ENCODE data around the gene CISD2. TPM values are rescaled to one million over a fixed set of nuclear protein-coding genes. Genes with fewer than 3 reads are reported as not detected.

The CISD2 gene
- total and polyA plus RNA-seq, 2 of the 4 experiments (the other 2 are of a cell fraction): 7.0 to 14.4 TPM

DNA sequence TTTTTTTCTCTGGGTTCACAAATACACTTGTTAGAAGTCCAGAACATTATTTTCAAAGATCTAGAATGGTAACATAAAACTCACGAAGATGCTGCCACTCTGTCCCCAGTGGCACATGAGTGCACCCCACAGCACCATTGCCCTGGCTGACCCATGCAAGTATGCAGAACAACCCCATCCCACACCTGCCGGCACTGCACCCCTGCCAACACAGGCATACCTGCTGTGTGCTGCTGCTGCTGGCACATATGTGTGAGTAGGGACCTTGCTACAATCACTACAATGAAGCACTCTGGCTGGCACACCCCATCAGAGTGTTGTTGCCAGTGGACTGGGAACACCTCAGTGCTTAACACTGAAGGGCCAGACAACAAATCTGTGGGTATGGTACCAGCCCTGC is 66.9 kb downstream of the CISD2 start:
- Histone ChIP-seq H3K27ac (ENCODE audit: insufficient read depth, low read length) (no peak overlapping the region), H3K4ac (ENCODE audit: low read depth, low read length) (no peak overlapping the region), H3K14ac (replicated peaks; ENCODE audit: low read depth, low read length) (no peak overlapping the region), H2BK15ac (ENCODE audit: low read depth, low read length) (no peak overlapping the region), H3K27me3 (ENCODE audit: control insufficient read depth, insufficient read depth, low read length) (no peaks in the 10 kb centered on the region), H3K9me1 (ENCODE audit: insufficient read depth, low read length) (no peaks in the 10 kb centered on the region), H3K4me3 (ENCODE audit: insufficient read depth, low read depth, low read length) (no peak overlapping the region), H3K4me1 (ENCODE audit: control insufficient read depth, insufficient read depth, low read length) (no peaks in the 10 kb centered on the region), H2BK5ac (ENCODE audit: low read depth, low read length, poor library complexity, severe bottlenecking) (no peak overlapping the region), H4K5ac (ENCODE audit: low read depth, low read length) (no peak overlapping the region), H2BK20ac (ENCODE audit: low read depth, low read length) (no peak overlapping the region), H2AFZ (replicated peaks; ENCODE audit: low read length, poor library complexity) (no peak overlapping the region), H3K18ac (ENCODE audit: low read depth, low read length) (no peak overlapping the region), H2BK120ac (ENCODE audit: low read depth, low read length) (no peak overlapping the region), H2AK9ac (replicated peaks; ENCODE audit: low read depth, low read length, poor library complexity) (no peak overlapping the region), H4K8ac (ENCODE audit: low read depth in 2 of 2, low read length in 2 of 2) (no peak overlapping the region), H2AK5ac (ENCODE audit: low read depth, low read length) (no peak overlapping the region), H4K91ac (ENCODE audit: insufficient read depth, low read depth, low read length) (no peak overlapping the region), H3K9ac (ENCODE audit: low read depth, low read length) (no peak overlapping the region), H3K79me1 (ENCODE audit: low read depth in 1 of 2, low read length in 2 of 2) (no peaks in the 10 kb centered on the region), H3K4me2 (ENCODE audit: low read depth, low read length) (no peak overlapping the region), H3K36me3 (ENCODE audit: control insufficient read depth, insufficient read depth, low read length) (no peaks in the 10 kb centered on the region), H3K23ac (ENCODE audit: low read depth, low read length) (no peak overlapping the region), H4K20me1 (ENCODE audit: insufficient read depth, low read length) (no peaks in the 10 kb centered on the region), H3K9me3 (ENCODE audit: control insufficient read depth, insufficient read depth, low read length) (no peaks in the 10 kb centered on the region), H3K56ac (ENCODE audit: extremely low read depth, insufficient read depth, low read length) (no peak overlapping the region)
- ChIA-PET CTCF (no interaction called here), POLR2A (ENCODE audit: unreplicated experiment) (no interaction called here)
- in situ Hi-C loops (cut with MboI; ENCODE audit: low sequenced_read_pairs): no loop called here
- BruUV-seq (replicated peaks): no TSS peak
- intact Hi-C loops (cut with micrococcal nuclease): no loop called here
- DNase-seq (no peak), ATAC-seq (ENCODE audit: low read depth) (no peak)
- dilution Hi-C loops (cut with HindIII; ENCODE audit: low sequenced_read_pairs, unreplicated experiment): no loop called here
- no peak for TF ChIP-seq ELK1 (IDR thresholded peaks at IDR 0.05; ENCODE audit: borderline replicate concordance, low read depth, low read length)
- TF ChIP-seq, protein P1, sequence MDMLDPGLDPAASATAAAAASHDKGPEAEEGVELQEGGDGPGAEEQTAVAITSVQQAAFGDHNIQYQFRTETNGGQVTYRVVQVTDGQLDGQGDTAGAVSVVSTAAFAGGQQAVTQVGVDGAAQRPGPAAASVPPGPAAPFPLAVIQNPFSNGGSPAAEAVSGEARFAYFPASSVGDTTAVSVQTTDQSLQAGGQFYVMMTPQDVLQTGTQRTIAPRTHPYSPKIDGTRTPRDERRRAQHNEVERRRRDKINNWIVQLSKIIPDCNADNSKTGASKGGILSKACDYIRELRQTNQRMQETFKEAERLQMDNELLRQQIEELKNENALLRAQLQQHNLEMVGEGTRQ (IDR thresholded peaks at IDR 0.05; ENCODE audit: low read depth, low read length): no peak
- TF ChIP-seq MAFK (IDR thresholded peaks at IDR 0.05; ENCODE audit: low read depth, low read length): no peak
- no peak for TF ChIP-seq RCOR1 (IDR thresholded peaks at IDR 0.05; ENCODE audit: insufficient replicate concordance, low read length)
- no peak for TF ChIP-seq MXI1 (IDR thresholded peaks at IDR 0.05; ENCODE audit: borderline replicate concordance, low read depth, low read length)
- TF ChIP-seq POLR2A (IDR thresholded peaks at IDR 0.05; ENCODE audit: low read depth, low read length): no peak
- no peak for TF ChIP-seq CHD1 (IDR thresholded peaks at IDR 0.05; ENCODE audit: low read depth, low read length)
- no peak for TF ChIP-seq RFX5 (IDR thresholded peaks at IDR 0.05; ENCODE audit: low read depth, low read length)
- no peak for TF ChIP-seq BHLHE40 (IDR thresholded peaks at IDR 0.05; ENCODE audit: low read depth, low read length)
- TF ChIP-seq SMC3 (IDR thresholded peaks at IDR 0.05; ENCODE audit: low read depth, low read length): no peak
- no peak for TF ChIP-seq RAD21 (IDR thresholded peaks at IDR 0.05; ENCODE audit: low read length)
- no peak for TF ChIP-seq NFE2L2 (IDR thresholded peaks at IDR 0.05; ENCODE audit: low read depth, low read length)
- no peak for TF ChIP-seq MAZ (IDR thresholded peaks at IDR 0.05; ENCODE audit: borderline replicate concordance, low read depth, low read length)
- WGBS, 2 experiments (ENCODE audit: extremely low coverage in 2 of 2, insufficient read length in 1 of 2): no CpG with 5 or more reads among the region's 2 CpGs
